Fibroblast of pulmonary artery (primary cell): ENCODE data around the gene ABHD16A.

Source experiments
- DNase-seq: peaks from one replicate; pipeline ENCODE4 v3.0.0-alpha.2; 2010; ENCODE audit warnings: low read depth
- H3K4me3 ChIP-seq: replicated peaks from 2 replicates; pipeline ENCODE4 v1.5.1; 2011; ENCODE audit warnings: low read depth, mild to moderate bottlenecking, control low read depth, low read length, moderate library complexity
- TF ChIP-seq, protein P1 (sequence below): IDR thresholded peaks from 2 replicates; pipeline ENCODE4 v1.5.1; 2011; ENCODE audit warnings: mild to moderate bottlenecking, control low read depth, low read length, inconsistent platforms; ENCODE audit errors: missing control alignments

ABHD16A gene

DNA sequence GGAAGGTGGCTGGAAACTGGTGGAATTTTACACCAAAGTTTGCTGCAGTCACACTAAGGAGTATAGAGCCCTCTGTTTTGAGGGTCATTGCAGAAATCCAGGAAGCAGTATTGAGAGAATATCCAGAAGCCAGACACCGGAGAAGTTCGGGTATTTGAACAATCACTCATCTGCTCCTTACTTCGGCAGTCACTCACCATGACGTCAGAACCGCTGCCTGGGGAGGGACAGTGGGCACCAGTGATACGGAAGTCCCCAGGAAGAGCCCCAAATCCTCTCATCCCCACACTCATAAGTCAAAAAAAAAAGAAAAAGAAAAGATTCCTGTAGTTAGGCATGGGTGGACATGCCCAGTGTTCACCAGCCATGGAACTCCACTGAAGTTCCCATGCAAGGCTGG, 26.2 kb downstream of the ABHD16A start:
- no peak overlapping the region for H3K4me3 ChIP-seq
- TF ChIP-seq, protein P1, sequence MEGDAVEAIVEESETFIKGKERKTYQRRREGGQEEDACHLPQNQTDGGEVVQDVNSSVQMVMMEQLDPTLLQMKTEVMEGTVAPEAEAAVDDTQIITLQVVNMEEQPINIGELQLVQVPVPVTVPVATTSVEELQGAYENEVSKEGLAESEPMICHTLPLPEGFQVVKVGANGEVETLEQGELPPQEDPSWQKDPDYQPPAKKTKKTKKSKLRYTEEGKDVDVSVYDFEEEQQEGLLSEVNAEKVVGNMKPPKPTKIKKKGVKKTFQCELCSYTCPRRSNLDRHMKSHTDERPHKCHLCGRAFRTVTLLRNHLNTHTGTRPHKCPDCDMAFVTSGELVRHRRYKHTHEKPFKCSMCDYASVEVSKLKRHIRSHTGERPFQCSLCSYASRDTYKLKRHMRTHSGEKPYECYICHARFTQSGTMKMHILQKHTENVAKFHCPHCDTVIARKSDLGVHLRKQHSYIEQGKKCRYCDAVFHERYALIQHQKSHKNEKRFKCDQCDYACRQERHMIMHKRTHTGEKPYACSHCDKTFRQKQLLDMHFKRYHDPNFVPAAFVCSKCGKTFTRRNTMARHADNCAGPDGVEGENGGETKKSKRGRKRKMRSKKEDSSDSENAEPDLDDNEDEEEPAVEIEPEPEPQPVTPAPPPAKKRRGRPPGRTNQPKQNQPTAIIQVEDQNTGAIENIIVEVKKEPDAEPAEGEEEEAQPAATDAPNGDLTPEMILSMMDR, result no peak
- DNase-seq, result no peak

DNA sequence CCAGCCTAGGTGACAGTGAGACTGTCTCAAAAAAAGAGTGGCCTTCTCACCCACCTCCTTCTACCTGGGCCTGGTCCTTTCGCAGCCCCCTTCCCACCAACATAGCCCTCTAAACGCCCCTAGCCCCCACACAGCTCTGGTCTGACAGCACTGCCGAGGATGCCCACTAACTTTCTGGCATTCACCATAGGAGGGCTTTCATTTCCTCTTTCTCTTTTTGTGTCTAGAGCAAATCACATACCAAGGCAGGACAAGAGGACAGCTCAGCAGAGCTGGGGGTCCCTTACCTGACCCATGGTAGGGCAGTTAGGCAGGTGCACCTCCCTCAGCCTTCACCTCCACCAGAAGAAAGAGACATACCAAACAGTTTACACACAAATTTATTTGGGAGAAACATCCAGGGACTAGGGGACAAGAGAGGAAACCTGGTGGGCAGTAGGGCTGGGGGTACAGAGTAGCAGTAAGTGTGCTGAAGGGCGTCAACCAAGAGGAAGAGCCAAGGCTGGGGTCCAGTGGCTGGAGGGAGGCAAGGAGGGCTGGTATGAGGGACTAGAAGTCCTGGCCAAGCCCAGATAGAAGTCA, 26.7 kb downstream of the ABHD16A start:
- DNase-seq, result no peak
- no peak overlapping the region for H3K4me3 ChIP-seq

DNA sequence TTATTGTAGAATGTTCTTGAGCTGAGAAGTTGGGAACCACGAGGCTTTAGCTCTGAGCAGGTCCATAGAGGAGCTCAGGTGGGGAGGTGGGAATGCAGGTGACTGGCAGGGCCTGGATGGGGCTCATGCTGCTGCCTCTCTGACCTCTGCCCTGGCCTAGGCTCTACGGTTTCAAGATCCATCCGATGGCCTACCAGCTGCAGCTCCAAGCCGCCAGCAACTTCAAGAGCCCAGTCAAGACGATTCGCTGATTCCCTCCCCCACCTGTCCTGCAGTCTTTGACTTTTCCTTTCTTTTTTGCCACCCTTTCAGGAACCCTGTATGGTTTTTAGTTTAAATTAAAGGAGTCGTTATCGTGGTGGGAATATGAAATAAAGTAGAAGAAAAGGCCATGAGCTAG, 33.4 kb downstream of the ABHD16A start, which contains the start of gene LY6G5B:
Gene LY6G5B (plus strand): TSS at position 301 of the 400 bp plus-strand sequence. CDS start 975 bp downstream, outside the sequence.
- TF ChIP-seq, protein P1, result no peak
- no peak for DNase-seq
- no peak within 1 kb of the TSS for H3K4me3 ChIP-seq

More for the DNA sequence above, 26.7 kb downstream of the ABHD16A start:
- TF ChIP-seq, protein P1, result no peak

DNA sequence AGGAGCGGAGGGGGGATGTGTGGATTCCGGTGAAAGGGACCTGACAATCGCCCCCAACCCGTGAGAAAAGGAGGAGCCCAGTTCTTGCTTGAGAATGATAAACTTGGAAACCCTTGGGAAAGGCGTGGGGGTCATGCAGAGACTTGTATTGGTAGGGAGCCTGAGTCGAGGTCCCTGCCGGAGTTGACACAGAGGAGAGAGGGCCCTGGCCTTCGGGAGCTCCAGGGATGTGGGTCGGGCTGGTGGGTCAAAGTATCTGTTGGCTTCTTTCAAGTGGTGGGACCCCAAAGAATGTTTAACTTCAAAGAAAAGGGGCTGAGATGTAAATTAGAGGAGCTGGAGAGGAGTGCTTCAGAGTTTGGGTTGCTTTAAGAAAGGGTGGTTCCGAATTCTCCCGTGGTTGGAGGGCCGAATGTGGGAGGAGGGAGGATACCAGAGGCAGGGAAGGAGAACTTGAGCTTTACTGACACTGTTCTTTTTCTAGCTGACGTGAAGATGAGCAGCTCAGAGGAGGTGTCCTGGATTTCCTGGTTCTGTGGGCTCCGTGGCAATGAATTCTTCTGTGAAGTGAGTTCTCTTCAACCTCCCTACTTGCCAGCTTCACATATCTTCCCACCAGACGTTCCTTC, 36.7 kb downstream of the ABHD16A start:
- H3K4me3 ChIP-seq, result peak overlapping the region; percentile 96
- TF ChIP-seq, protein P1, result no peak
- DNase-seq, result no peak

DNA sequence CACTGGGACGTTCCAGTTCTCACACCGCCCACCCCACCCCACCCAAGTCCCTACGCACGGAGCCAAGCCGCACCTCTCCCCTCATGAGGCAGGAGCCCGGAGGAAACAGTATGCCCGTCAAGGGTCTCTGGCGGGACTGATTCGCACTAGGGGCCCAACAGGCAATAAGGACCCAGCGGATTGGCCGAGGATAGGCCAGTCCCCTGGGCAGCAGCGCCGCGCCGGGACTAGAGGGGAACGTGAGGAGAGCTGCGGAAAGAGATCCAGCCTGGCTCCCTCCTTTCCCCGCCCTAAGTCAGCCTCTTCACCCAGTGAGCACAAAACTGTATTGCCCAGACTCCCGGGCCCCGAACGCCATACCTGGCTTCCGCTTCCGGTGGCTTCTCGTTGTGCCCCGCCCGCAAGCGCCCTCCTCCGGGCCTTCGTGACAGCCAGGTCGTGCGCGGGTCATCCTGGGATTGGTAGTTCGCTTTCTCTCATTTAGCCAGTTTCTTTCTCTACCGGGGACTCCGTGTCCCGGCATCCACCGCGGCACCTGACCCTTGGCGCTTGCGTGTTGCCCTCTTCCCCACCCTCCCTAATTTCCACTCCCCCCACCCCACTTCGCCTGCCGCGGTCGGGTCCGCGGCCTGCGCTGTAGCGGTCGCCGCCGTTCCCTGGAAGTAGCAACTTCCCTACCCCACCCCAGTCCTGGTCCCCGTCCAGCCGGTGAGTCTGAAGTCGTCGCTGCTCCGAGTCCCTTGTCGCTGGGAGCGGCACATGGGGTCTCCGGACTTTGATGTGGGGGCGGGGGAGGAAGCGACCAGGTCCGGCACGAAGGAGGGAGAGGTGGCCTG, 37.4 kb downstream of the ABHD16A start, which contains the start of gene CSNK2B:
Gene CSNK2B (plus strand): TSS at position 580 of the 836 bp plus-strand sequence. CDS start 752 bp downstream, outside the sequence.
- peak; percentile 97 for DNase-seq
- TF ChIP-seq, protein P1, result no peak
- peak within 1 kb of the TSS; percentile 96 for H3K4me3 ChIP-seq

DNA sequence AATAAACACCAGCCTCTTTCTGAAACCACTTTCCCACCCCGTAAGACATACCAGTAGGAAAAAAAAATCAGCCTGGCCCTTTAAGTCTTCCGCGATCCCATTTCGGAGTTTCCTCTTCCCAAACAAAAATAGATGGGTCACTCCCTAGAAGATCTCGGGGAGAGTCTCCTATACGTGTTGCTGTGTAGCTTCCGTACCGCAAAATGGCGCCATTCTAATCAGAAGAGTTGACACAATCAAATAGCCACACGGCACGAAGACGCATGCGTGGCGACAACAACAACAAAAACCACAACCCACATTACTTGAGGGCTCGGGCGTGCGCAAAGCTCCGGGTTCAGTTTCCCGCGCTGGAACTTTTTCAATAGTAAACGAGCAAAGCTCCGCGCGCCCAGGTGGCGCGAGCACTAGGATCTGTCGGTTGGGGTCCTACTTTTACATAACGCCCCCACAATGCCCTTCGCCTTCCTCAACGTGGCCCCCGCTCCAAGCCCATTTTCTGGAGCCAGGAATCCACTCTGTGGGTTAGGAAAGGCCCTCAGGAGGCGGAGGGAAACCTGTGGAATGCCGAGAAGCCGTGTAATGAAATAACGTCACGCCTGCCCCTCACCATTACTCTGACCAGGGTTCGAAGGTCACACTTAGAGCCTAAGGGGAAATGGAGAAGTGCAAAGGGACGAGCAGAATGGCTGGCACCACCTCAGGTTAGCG, 38.2 kb downstream of the ABHD16A start, which contains the start of gene GPANK1:
Gene GPANK1 (minus strand): TSS at position 208 of the 711 bp plus-strand sequence. CDS start 519 bp downstream, outside the sequence.
- peak within 1 kb of the TSS; percentile 96 for H3K4me3 ChIP-seq
- TF ChIP-seq, protein P1, result no peak
- peak; percentile 97 for DNase-seq
